C4-2B (cell line): ENCODE measurements around the gene VASH2.

ENCODE experiments used
- ZFX ChIP-seq: fragments of 450-650 bp; IDR thresholded peaks from 2 replicates; pipeline ENCODE4 v1.6.1; 2017
- TF ChIP-seq, protein P1 (sequence below): fragments of 450-650 bp; conservative IDR thresholded peaks from 2 replicates; pipeline ENCODE4 v1.5.1; 2017; ENCODE audit warnings: mild to moderate bottlenecking

DNA sequence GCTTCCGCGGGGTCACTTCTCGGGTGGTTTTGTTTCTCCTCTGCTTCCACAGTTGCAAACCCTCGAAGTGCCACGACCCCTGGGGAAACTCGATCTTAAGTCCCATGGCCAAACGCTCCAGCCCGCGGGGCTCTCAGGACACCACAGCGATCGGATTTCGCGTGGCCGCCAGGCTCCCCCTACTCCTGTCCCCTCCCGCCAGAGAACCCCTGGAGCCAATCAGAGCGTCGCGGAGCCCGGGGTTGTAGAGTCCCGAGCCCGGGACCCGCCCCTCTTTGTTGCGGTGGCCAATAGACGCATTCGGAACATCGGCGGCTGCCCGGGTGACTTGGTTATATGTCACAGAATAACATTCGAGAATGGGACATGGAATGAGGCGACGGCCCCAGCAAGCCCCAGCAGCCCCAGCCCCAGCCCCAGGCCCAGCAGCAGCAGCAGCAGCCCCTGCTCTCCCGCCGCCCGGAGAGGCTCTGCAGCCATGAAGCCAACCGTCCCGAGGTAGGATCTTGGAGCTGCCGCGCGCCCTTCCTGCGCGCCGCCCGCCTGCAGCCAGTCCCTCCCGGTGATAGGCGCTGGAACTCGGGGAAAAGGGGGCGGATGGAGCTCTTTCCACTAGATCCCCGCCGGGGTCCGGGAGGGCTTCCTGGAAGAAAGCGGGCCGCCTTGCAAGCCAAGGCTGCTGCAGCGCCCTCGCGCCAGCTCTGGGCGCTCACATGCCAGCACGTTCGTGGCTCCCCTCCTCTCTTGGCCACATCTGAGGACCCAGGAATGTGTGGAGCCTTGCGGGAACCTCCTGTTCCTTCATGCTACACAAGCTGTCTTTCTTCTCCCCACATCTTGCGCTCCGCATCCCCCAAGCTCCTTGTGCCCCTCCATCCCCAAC, at the start of gene VASH2:
- TF ChIP-seq, protein P1, sequence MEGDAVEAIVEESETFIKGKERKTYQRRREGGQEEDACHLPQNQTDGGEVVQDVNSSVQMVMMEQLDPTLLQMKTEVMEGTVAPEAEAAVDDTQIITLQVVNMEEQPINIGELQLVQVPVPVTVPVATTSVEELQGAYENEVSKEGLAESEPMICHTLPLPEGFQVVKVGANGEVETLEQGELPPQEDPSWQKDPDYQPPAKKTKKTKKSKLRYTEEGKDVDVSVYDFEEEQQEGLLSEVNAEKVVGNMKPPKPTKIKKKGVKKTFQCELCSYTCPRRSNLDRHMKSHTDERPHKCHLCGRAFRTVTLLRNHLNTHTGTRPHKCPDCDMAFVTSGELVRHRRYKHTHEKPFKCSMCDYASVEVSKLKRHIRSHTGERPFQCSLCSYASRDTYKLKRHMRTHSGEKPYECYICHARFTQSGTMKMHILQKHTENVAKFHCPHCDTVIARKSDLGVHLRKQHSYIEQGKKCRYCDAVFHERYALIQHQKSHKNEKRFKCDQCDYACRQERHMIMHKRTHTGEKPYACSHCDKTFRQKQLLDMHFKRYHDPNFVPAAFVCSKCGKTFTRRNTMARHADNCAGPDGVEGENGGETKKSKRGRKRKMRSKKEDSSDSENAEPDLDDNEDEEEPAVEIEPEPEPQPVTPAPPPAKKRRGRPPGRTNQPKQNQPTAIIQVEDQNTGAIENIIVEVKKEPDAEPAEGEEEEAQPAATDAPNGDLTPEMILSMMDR, result no peak
- no peak for TF ChIP-seq ZFX
